Activated CD8-positive, alpha-beta T cell treated with anti-CD3 and anti-CD28 coated beads for 36 hours (primary cell): ENCODE measurements around the gene IGFALS. TPM values are rescaled to one million over a fixed set of nuclear protein-coding genes. Genes with fewer than 3 reads are reported as not detected.

Experiments used
- ATAC-seq: fragments of 200-7000 bp; cut with Tn5 transposase; one replicate; pipeline ENCODE4 v1.10.0; 2021; ENCODE audit warnings: mild to moderate bottlenecking, moderate library complexity
- CTCF ChIA-PET: fragments of 350-600 bp; sonication (Branson Sonifier 250); formaldehyde crosslinking; loops from one replicate; lab custom pipeline; 2021; ENCODE audit warnings: antibody characterized with exemption; lab: Charles Lee
- POLR2A ChIA-PET: fragments of 350-600 bp; sonication (Branson Sonifier 250); formaldehyde crosslinking; loops from one replicate; lab custom pipeline; 2021; ENCODE audit warnings: antibody characterized with exemption; lab: Charles Lee
- DNase-seq: peaks from one replicate; pipeline ENCODE4 v3.0.0-alpha.2; 2020
- H3K27ac Mint-ChIP-seq: one replicate; pipeline ENCODE4 v1.8.0; 2021; ENCODE audit warnings: mild to moderate bottlenecking, mixed read lengths
- H3K27me3 Mint-ChIP-seq: one replicate; pipeline ENCODE4 v1.8.0; 2021; ENCODE audit warnings: mixed read lengths
- H3K36me3 Mint-ChIP-seq: one replicate; pipeline ENCODE4 v1.8.0; 2021; ENCODE audit warnings: low read depth, mixed read lengths
- H3K4me1 Mint-ChIP-seq: one replicate; pipeline ENCODE4 v1.8.0; 2021; ENCODE audit warnings: low read depth, mixed read lengths
- H3K4me3 Mint-ChIP-seq: one replicate; pipeline ENCODE4 v1.8.0; 2021; ENCODE audit warnings: mild to moderate bottlenecking, moderate library complexity, mixed read lengths
- H3K9me3 Mint-ChIP-seq: one replicate; pipeline ENCODE4 v1.8.0; 2021; ENCODE audit warnings: mixed read lengths
- CTCF ChIP-seq: fragments of 200-600 bp; IDR thresholded peaks from one replicate; pipeline ENCODE4 v1.8.0; 2022; ENCODE audit warnings: antibody characterized with exemption, mild to moderate bottlenecking
- intact Hi-C: fragments of 100-400 bp; cut with micrococcal nuclease; formaldehyde crosslinking; loops from one replicate; pipeline ENCODE4 v1.10.0; 2022
- total RNA-seq, 2 experiments: library from RNA; stranded (reverse); gene quantifications; one replicate each; pipeline ENCODE4 v1.2.3, GENCODE V29; 2021

Gene IGFALS
- total RNA-seq, 2 experiments from 2014 or later, result not detected

- ATAC-seq, result no peak
- H3K27ac Mint-ChIP-seq, result no peak overlapping the region
- H3K4me1 Mint-ChIP-seq, result peaks cover 11% of the 10 kb centered on the region
- no peak overlapping the region for H3K4me3 Mint-ChIP-seq
- ChIA-PET CTCF (no interaction called here), POLR2A (no interaction called here)
- no peaks in the 10 kb centered on the region for H3K9me3 Mint-ChIP-seq
- no peak for DNase-seq
- no peak for TF ChIP-seq CTCF
- intact Hi-C loops, result no loop called here
- H3K36me3 Mint-ChIP-seq, result peaks cover 9% of the 10 kb centered on the region
- no peaks in the 10 kb centered on the region for H3K27me3 Mint-ChIP-seq
Observed at GRCh38 chr16:1775846-1776671, 17.4 kb downstream of the IGFALS start.

- H3K4me1 Mint-ChIP-seq, result peaks cover 12% of the 10 kb centered on the region
- intact Hi-C loops, result no loop called here
- ChIA-PET CTCF (interaction anchor here (1.0 to 1.8 kb wide), 2 partner anchors 7 to 154 kb away, joined by 3 to 15 read pairs; partner anchors contain the start of genes NUBP2 and SPSB3), POLR2A (interaction anchor here (1.3 to 2.2 kb wide), 3 partner anchors 8 to 185 kb away, joined by 3 to 7 read pairs (median 5); partner anchors contain the start of genes NUBP2 and SPSB3)
- H3K27ac Mint-ChIP-seq, result no peak overlapping the region
- no peaks in the 10 kb centered on the region for H3K9me3 Mint-ChIP-seq
- ATAC-seq (no peak), DNase-seq (no peak)
- H3K4me3 Mint-ChIP-seq, result peak overlapping the region; percentile 27
- H3K27me3 Mint-ChIP-seq, result no peaks in the 10 kb centered on the region
- no peak for TF ChIP-seq CTCF
- H3K36me3 Mint-ChIP-seq, result peaks cover 9% of the 10 kb centered on the region
Observed at GRCh38 chr16:1775006-1775845, 18.3 kb downstream of the IGFALS start.

- no peak overlapping the region for H3K27ac Mint-ChIP-seq
- peaks cover 14% of the 10 kb centered on the region for H3K4me1 Mint-ChIP-seq
- peak overlapping the region; percentile 100 for H3K4me3 Mint-ChIP-seq
Observed at GRCh38 chr16:1774448-1774780, 19.1 kb downstream of the IGFALS start.

DNA sequence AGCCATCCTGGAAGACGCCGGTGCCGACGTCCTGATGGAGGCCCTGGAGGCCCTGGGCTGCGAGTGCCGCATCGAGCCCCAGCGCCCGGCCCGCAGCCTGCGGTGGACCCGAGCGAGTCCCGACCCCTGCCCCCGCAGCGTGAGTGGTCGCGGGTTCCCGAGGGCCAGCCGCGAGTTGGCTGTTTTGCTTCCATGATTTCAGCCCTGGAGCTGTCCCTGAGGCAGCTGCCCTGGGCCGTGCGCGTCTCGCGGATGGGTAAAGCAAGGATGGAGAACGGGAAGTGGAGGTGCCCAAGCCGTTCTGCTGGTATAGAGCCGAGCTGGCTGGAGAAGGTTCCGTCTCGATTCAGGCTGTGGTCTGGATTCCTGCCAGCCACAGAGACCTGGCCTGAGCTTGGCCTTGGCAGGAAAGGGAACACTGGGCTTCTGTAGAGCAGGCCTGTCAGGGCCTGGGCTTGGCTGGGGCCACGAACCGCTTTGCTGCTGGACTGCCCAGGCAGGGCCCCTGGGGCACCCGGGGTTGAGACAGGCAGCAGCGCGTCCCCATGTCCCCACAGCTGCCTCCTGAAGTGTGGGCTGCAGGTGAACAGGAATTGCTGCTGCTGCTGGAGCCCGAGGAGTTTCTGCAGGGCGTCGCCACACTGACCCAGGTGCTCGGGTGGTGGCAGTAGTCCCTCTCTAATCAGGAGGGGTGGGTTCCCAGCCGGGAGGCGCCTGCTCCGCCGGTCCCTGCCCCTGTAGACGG lies 19.6 kb downstream of the IGFALS start:
- no peaks in the 10 kb centered on the region for H3K27me3 Mint-ChIP-seq
- peaks cover 14% of the 10 kb centered on the region for H3K4me1 Mint-ChIP-seq
- POLR2A ChIA-PET, result interaction anchor here (0.9 to 2.7 kb wide), 6 partner anchors 9 to 187 kb away, joined by 3 to 12 read pairs (median 4); partner anchors contain the start of genes MAPK8IP3, NUBP2 and SPSB3
- CTCF ChIA-PET, result interaction anchor here (0.8 to 1.8 kb wide), 2 partner anchors 9 to 51 kb away, joined by 4 to 15 read pairs; partner anchors contain the start of genes NUBP2 and SPSB3
- peak overlapping the region; percentile 72 for H3K27ac Mint-ChIP-seq
- peak; percentile 35 for DNase-seq
- no peak for TF ChIP-seq CTCF
- intact Hi-C loops, result no loop called here
- H3K9me3 Mint-ChIP-seq, result no peaks in the 10 kb centered on the region
- H3K4me3 Mint-ChIP-seq, result peak overlapping the region; percentile 100
- H3K36me3 Mint-ChIP-seq, result peaks cover 12% of the 10 kb centered on the region
- ATAC-seq, result no peak

More at GRCh38 chr16:1774448-1774780, 19.1 kb downstream of the IGFALS start:
- ChIA-PET POLR2A (interaction anchor here (0.9 to 2.2 kb wide), 5 partner anchors 8 to 186 kb away, joined by 3 to 7 read pairs (median 4); partner anchors contain the start of genes NUBP2 and SPSB3), CTCF (interaction anchor here (0.8 to 1.8 kb wide), 3 partner anchors 8 to 155 kb away, joined by 3 to 15 read pairs (median 4); partner anchors contain the start of genes NUBP2 and SPSB3)
- intact Hi-C loops, result no loop called here
- H3K9me3 Mint-ChIP-seq, result no peaks in the 10 kb centered on the region
- TF ChIP-seq CTCF, result no peak
- no peaks in the 10 kb centered on the region for H3K27me3 Mint-ChIP-seq
- ATAC-seq, result no peak
- peaks cover 12% of the 10 kb centered on the region for H3K36me3 Mint-ChIP-seq
- no peak for DNase-seq
